ENCODE measurements around the gene ACO2.

The ACO2 gene

DNA sequence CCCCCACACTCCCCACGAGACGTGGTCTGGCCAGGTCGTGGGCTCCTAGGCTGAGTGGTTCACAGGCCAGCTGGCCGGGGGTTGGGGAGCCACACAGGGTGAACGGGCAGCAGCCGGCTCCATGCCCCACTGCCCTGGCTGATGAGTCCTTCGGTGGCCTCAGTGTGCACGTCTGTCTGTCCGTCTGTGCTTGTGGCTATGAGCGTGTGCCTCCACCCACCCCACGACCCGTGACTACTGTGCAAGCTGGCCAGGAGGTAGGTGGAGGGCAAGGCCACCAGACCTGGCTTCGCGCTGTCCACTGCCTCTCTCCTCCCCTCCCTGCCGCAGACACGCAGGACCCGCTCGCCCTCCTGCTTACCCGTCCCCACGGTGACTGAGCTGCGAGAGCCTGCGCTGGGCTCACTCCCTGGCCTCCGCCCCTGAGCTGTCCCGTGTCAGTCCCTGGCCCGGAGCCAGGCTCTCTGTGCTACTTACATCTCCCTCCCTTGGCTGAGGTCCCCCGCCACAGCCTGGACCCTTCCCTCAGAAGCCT lies 106.0 kb downstream of the ACO2 start:
- TF ChIP-seq, protein P1, sequence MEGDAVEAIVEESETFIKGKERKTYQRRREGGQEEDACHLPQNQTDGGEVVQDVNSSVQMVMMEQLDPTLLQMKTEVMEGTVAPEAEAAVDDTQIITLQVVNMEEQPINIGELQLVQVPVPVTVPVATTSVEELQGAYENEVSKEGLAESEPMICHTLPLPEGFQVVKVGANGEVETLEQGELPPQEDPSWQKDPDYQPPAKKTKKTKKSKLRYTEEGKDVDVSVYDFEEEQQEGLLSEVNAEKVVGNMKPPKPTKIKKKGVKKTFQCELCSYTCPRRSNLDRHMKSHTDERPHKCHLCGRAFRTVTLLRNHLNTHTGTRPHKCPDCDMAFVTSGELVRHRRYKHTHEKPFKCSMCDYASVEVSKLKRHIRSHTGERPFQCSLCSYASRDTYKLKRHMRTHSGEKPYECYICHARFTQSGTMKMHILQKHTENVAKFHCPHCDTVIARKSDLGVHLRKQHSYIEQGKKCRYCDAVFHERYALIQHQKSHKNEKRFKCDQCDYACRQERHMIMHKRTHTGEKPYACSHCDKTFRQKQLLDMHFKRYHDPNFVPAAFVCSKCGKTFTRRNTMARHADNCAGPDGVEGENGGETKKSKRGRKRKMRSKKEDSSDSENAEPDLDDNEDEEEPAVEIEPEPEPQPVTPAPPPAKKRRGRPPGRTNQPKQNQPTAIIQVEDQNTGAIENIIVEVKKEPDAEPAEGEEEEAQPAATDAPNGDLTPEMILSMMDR (IDR thresholded peaks at IDR 0.05; ENCODE audit: low read depth, low read length, missing control alignments): no peak
- DNase-seq (ENCODE audit: extremely low read depth, low read depth): no peak
- no peak overlapping the region for H3K4me3 ChIP-seq (replicated peaks; ENCODE audit: low read depth, low read length)

DNA sequence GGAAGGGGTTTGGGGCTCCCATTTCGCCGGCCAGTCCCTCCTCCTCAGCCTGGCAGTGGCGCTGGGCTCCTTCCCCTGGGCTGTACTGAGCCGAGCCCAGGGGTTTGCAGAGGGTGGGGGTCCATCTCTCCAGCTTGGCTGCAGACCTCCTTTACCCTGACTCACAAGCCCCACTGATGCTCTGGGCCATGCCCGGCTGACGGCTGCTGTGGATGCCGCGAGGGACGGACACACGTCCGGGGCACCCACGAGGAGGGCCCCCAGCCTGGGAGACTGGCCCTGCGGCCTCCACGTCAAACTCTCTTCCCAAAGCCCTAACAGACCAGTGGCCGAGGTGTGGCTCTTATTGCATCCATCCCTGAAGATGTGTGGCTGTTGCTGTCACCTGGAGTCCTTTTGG lies 106.6 kb downstream of the ACO2 start:
- TF ChIP-seq, protein P1 (IDR thresholded peaks at IDR 0.05; ENCODE audit: low read depth, low read length, missing control alignments): no peak
- H3K4me3 ChIP-seq (replicated peaks; ENCODE audit: low read depth, low read length): no peak overlapping the region

DNA sequence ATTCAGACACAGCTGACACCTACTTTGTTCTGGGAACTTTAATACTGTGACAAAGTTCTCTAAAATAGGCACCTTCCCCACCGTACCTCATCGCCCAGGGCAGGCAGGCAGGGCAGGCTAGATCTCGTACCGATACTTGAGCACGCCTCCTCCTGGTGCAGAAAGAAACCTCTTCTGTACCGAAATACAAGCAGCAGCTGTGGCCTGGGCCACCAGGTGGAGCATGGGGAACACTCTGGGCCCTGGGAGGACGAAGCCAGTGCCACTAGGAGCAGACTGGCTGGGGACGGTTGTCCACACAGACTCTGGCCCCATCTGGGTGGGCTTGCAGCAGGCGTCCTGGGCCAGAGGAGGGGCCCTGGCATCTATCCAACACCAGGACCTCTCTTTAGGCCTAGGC lies 108.0 kb downstream of the ACO2 start:
- no peak for DNase-seq (ENCODE audit: extremely low read depth, low read depth)
- TF ChIP-seq, protein P1 (IDR thresholded peaks at IDR 0.05; ENCODE audit: low read depth, low read length, missing control alignments): peak; percentile 77
- no peak overlapping the region for H3K4me3 ChIP-seq (replicated peaks; ENCODE audit: low read depth, low read length)

More for the DNA sequence above, 106.6 kb downstream of the ACO2 start:
- DNase-seq (ENCODE audit: extremely low read depth, low read depth): no peak

DNA sequence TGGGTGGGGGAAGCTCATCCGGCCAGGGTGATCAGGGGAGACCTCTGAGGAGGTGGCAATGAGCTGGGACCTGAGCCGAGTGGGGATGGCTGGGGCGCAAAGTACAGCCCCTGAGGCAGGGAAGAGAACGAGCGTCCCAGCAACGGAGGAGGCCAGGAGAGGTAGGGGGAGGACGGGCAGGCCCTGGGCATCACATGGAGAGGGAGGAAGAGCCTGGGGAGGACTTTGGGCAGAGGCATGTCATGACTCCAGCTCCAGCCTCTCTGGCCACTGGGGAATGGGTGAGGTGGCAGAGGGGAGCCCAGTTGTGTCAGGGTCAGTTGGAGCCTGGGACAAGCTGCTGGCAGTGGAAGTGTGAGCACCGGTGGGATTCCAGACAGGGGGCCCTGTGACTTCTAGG lies 109.2 kb downstream of the ACO2 start:
- no peak for DNase-seq (ENCODE audit: extremely low read depth, low read depth)
- TF ChIP-seq, protein P1 (IDR thresholded peaks at IDR 0.05; ENCODE audit: low read depth, low read length, missing control alignments): no peak
- H3K4me3 ChIP-seq (replicated peaks; ENCODE audit: low read depth, low read length): no peak overlapping the region

Measured in HFF-Myc (cell line).